Transverse colon (tissue), 4 donors: ENCODE results near the gene FAM53A. TPM values are rescaled to one million over a fixed set of nuclear protein-coding genes. Genes with fewer than 3 reads are reported as not detected.

Experiments
- DNase-seq: peaks from one replicate; pipeline ENCODE4 v3.0.0-alpha.2; 2019
- H3K27ac ChIP-seq, 4 donors: fragments of 200-600 bp; sonication (generic); 2 replicates each; pipeline ENCODE4 v1.5.1; 2016 to 2018; ENCODE audit warnings: inconsistent platforms in 4 of 4
- H3K27me3 ChIP-seq: fragments of 200-600 bp; sonication (generic); 2 replicates; pipeline ENCODE4 v1.5.1; 2017; ENCODE audit warnings: inconsistent platforms
- H3K36me3 ChIP-seq, 4 donors: fragments of 200-600 bp; sonication (generic); 2 replicates each; pipeline ENCODE4 v1.5.1; 2017 to 2019; ENCODE audit warnings: inconsistent platforms in 4 of 4
- H3K4me1 ChIP-seq, 4 donors: fragments of 200-600 bp; sonication (generic); 2 replicates each; pipeline ENCODE4 v1.5.1; 2017 to 2020; ENCODE audit warnings: inconsistent platforms in 4 of 4
- H3K4me3 ChIP-seq, 4 donors: fragments of 200-600 bp; sonication (generic); 1 replicate in 1 of 4; 2 replicates in 3 of 4; pipeline versions ENCODE4 v1.5.1 to v1.6.1; 2017 to 2019; ENCODE audit warnings: inconsistent platforms in 4 of 4
- H3K9me3 ChIP-seq, 2 donors: fragments of 200-600 bp; sonication (generic); 2 replicates each; pipeline ENCODE4 v1.5.1; 2017 to 2019; ENCODE audit warnings: inconsistent platforms in 2 of 2
- EP300 ChIP-seq: sonication (generic); formaldehyde crosslinking; IDR thresholded peaks from one replicate; pipeline ENCODE4 v1.6.1; 2017; ENCODE audit warnings: antibody characterized with exemption, low read depth
- POLR2A ChIP-seq: fragments of 450-650 bp; IDR thresholded peaks from one replicate; pipeline ENCODE4 v1.6.1; 2016; ENCODE audit warnings: antibody characterized with exemption, mild to moderate bottlenecking, moderate library complexity
- POLR2AphosphoS5 ChIP-seq, 3 donors: sonication (generic); formaldehyde crosslinking; IDR thresholded peaks; one replicate each; pipeline ENCODE4 v1.6.1; 2016; ENCODE audit warnings: antibody characterized with exemption in 3 of 3
- WGBS, 2 donors: methylation state at CpG; one replicate each; pipeline ENCODE4 v1.1.5; 2018; ENCODE audit warnings: low coverage in 1 of 2; 5-methylcytosine and 5-hydroxymethylcytosine counted together
- in situ Hi-C, 4 donors: fragments of 200-750 bp; cut with MboI; loops; one replicate each; pipeline versions ENCODE4 v1.15.0 to v1.15.1; 2017; ENCODE audit warnings: low sequenced_read_pairs in 3 of 4, low pct_ligation_motif_present in 1 of 4, low pct_unique_long_range_greater_than_20kb in 1 of 4
- intact Hi-C: fragments of 100-400 bp; cut with DNase I; formaldehyde crosslinking; loops from one replicate; pipeline ENCODE4 v1.15.1; 2023; ENCODE audit warnings: low total_unique reads
- total RNA-seq, 4 donors: library from RNA; depleted of rRNA; stranded (reverse); fragments of >200 nt; gene quantifications; one replicate each; pipeline ENCODE4 v1.1.0, GENCODE V29; 2016
- TF ChIP-seq, protein P1 (sequence below), 5 experiments: fragments of 200-600 bp in 3 of 5; fragments of 450-650 bp in 2 of 5; sonication (generic) in 3 of 5; IDR thresholded peaks; 1 replicate in 2 of 5; 2 replicates in 3 of 5; pipeline ENCODE4 v1.5.1; 2016 to 2017; ENCODE audit warnings: antibody characterized with exemption in 5 of 5, inconsistent platforms in 3 of 5, mild to moderate bottlenecking in 2 of 5, moderate library complexity in 1 of 5

Gene FAM53A
- total RNA-seq, 4 donors from 2014 or later: 1.4 to 32.9 (median 2.7) TPM

DNA sequence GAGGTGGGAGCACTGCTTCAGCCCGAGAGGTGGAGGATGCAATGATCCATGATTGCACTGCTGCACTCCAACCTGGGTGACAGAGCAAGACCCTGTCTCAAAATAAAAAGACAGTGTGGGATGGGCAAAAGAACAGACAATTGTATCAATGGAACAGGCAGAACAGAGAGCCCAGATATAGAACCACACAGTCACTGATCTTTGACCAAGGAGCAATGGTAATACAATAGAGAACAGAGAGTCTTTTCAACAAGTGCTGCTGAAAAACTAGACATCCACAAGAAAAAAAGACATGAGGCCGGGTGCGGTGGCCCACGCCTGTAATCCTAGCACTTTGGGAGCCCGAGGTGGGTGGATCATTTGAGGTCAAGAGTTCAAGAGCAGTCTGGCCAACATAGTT, 5.9 kb downstream of the FAM53A start:
- H3K27me3 ChIP-seq: no peaks in the 10 kb centered on the region
- no peaks in the 10 kb centered on the region for H3K9me3 ChIP-seq
- DNase-seq: no peak
- intact Hi-C loops (no loop called here), in situ Hi-C loops (no loop called here)
- H3K4me1 ChIP-seq: peaks cover 0 to 9% (median 3%) of the 10 kb centered on the region in 4 donors
- no peak overlapping the region for H3K27ac ChIP-seq
- TF ChIP-seq, protein P1, sequence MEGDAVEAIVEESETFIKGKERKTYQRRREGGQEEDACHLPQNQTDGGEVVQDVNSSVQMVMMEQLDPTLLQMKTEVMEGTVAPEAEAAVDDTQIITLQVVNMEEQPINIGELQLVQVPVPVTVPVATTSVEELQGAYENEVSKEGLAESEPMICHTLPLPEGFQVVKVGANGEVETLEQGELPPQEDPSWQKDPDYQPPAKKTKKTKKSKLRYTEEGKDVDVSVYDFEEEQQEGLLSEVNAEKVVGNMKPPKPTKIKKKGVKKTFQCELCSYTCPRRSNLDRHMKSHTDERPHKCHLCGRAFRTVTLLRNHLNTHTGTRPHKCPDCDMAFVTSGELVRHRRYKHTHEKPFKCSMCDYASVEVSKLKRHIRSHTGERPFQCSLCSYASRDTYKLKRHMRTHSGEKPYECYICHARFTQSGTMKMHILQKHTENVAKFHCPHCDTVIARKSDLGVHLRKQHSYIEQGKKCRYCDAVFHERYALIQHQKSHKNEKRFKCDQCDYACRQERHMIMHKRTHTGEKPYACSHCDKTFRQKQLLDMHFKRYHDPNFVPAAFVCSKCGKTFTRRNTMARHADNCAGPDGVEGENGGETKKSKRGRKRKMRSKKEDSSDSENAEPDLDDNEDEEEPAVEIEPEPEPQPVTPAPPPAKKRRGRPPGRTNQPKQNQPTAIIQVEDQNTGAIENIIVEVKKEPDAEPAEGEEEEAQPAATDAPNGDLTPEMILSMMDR (IDR thresholded peaks at IDR 0.05): no peak
- TF ChIP-seq POLR2A (no peak), POLR2AphosphoS5 (IDR thresholded peaks at IDR 0.05) (no peak), EP300 (no peak)
- no peaks in the 10 kb centered on the region for H3K36me3 ChIP-seq
- H3K4me3 ChIP-seq: no peak overlapping the region
- 52 to 55% methylated on average over 4 to 5 of the region's 5 CpGs for WGBS, 2 donors

DNA sequence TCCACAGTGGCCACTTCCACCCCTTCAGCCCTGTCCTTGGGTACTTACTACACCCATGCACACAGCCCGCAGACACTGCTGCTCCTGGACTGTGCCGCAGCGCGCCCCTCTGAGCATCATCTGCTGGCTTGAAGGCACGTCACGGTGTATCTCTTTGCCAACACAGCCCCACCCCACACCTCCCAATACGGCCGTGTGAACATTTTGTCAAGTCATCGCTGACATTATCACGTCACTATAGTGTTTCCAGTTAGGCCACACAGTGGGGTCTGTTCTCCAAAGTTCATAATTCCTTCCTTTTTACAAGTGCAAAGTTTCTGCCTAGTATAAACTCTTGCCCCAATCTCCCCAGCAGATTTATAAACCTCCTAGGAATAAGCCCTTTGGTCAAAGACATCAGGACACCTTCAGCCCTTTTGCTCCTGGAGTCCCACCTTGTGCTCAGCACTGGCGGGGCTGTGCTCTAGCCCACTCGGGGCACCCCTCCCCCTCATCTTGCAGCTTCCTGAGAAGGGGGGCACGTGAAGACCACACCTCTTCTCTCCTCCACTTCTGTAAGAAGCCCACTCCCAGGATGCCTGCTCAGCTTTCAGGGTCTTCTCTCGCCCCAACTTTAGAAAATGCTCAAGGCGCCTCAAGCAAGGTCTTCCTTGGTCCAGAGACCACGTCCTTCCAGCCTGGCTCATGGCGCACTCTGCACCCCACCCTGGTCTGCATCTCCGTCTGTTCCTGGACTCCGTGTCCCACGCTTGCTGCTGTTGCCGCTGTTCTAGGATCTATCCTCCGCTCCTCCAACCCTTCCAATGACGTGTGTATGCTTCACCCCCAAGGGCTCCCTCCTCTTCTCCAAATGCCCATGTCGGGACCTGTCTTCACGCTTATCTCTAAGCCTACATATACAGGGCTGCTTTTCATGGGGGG, 7.2 kb downstream of the FAM53A start:
- H3K4me1 ChIP-seq: peaks cover 0 to 4% (median 0%) of the 10 kb centered on the region in 4 donors
- no peaks in the 10 kb centered on the region for H3K9me3 ChIP-seq
- H3K27ac ChIP-seq: no peak overlapping the region
- WGBS, 2 donors: 82 to 89% methylated on average over 10 to 25 of the region's 25 CpGs
- H3K27me3 ChIP-seq: no peaks in the 10 kb centered on the region
- H3K36me3 ChIP-seq: no peaks in the 10 kb centered on the region
- TF ChIP-seq, protein P1 (IDR thresholded peaks at IDR 0.05): no peak
- TF ChIP-seq POLR2AphosphoS5 (IDR thresholded peaks at IDR 0.05) (no peak), EP300 (no peak), POLR2A (no peak)
- H3K4me3 ChIP-seq: no peak overlapping the region
- in situ Hi-C loops: no loop called here
- no peak for DNase-seq
- intact Hi-C loops: no loop called here

DNA sequence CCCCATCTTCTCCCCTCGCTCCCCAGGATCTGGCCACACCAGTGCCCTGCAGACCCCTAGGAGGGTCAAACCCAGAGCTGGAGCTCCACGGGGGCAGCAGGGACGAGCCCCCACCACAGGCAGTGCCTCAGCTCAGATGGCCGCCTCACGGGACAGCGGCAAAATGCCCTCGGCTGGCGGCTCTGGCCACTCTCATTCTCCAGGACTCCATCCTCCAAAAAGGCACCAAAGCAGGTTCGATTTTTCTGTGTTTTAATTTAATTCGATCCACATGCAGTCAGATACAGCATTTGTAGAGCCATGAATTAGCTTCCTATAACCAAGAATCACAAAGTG, 8.3 kb downstream of the FAM53A start:
- no peak for TF ChIP-seq POLR2AphosphoS5 (IDR thresholded peaks at IDR 0.05)
- TF ChIP-seq, protein P1 (IDR thresholded peaks at IDR 0.05): no peak
- TF ChIP-seq POLR2A: no peak
- TF ChIP-seq EP300: no peak
- H3K4me3 ChIP-seq: no peak overlapping the region
- H3K9me3 ChIP-seq: no peaks in the 10 kb centered on the region
- peaks cover 0 to 4% (median 0%) of the 10 kb centered on the region in 4 donors for H3K4me1 ChIP-seq
- WGBS, 2 donors: 82 to 90% methylated on average over 5 to 10 of the region's 10 CpGs
- in situ Hi-C loops: no loop called here
- no peaks in the 10 kb centered on the region for H3K36me3 ChIP-seq
- no peak overlapping the region for H3K27ac ChIP-seq
- intact Hi-C loops: no loop called here
- H3K27me3 ChIP-seq: no peaks in the 10 kb centered on the region
- DNase-seq: no peak

- Histone ChIP-seq H3K27ac (no peak overlapping the region), H3K27me3 (no peaks in the 10 kb centered on the region), H3K9me3 (no peaks in the 10 kb centered on the region), H3K36me3 (no peaks in the 10 kb centered on the region), H3K4me1 (peaks cover 0 to 4% (median 0%) of the 10 kb centered on the region in 4 donors), H3K4me3 (no peak overlapping the region)
- in situ Hi-C loops: no loop called here
- 89% methylated on average over 19 of the region's 19 CpGs; no CpG with 5 or more reads in 1 of the 2 donors for WGBS, 2 donors
- DNase-seq: no peak
- intact Hi-C loops: no loop called here
- TF ChIP-seq EP300 (no peak), POLR2A (no peak), POLR2AphosphoS5 (IDR thresholded peaks at IDR 0.05) (no peak)
- TF ChIP-seq, protein P1 (IDR thresholded peaks at IDR 0.05): no peak
Measured at GRCh38 chr4:1675136-1675801, 8.8 kb downstream of the FAM53A start.
